BJ (cell line): ENCODE results near the gene BCL7C. TPM values are rescaled to one million over a fixed set of nuclear protein-coding genes. Genes with fewer than 3 reads are reported as not detected.

ENCODE experiments used
- CTCF ChIA-PET: fragments of 350-600 bp; formaldehyde crosslinking; extraction: SDS; loops from one replicate; lab custom pipeline; 2021; ENCODE audit warnings: antibody characterized with exemption, inconsistent platforms; lab: Yijun Ruan, JAX
- POLR2A ChIA-PET: fragments of 300-600 bp; sonication (Branson Sonifier 250); formaldehyde crosslinking; extraction: SDS; loops from one replicate; lab custom pipeline; 2021; ENCODE audit warnings: antibody characterized with exemption; lab: Charles Lee
- DNase-seq: peaks from one replicate; pipeline ENCODE4 v3.0.0-alpha.2; 2011; ENCODE audit warnings: low read depth
- H3K27me3 ChIP-seq: 2 replicates; pipeline ENCODE4 v1.6.0; 2011; ENCODE audit warnings: low read length; ENCODE audit not compliant: control insufficient read depth, insufficient read depth
- H3K36me3 ChIP-seq: 2 replicates; pipeline ENCODE4 v1.5.1; 2011; ENCODE audit warnings: low read length; ENCODE audit not compliant: control insufficient read depth, insufficient read depth
- H3K4me3 ChIP-seq: 2 replicates; pipeline ENCODE4 v1.5.1; 2011; ENCODE audit warnings: low read depth, mild to moderate bottlenecking, control low read depth, low read length
- CTCF ChIP-seq: IDR thresholded peaks from 2 replicates; pipeline ENCODE4 v1.5.1; 2011; ENCODE audit warnings: low read depth, mild to moderate bottlenecking, control low read depth, inconsistent platforms, low read length, moderate library complexity; ENCODE audit not compliant: insufficient read depth
- polyA plus RNA-seq: library from polyadenylated mRNA; depleted of rRNA; stranded (reverse); fragments of >200 nt; gene quantifications from 2 replicates; pipeline ENCODE4 v1.2.3, GENCODE V29; 2011

Gene BCL7C
- polyA plus RNA-seq, 1 experiment, result 27.4 TPM

- Histone ChIP-seq H3K27me3 (no peaks in the 10 kb centered on the region), H3K36me3 (peaks cover 10% of the 10 kb centered on the region), H3K4me3 (peak overlapping the region; percentile 79)
- CTCF ChIA-PET, result no interaction called here
- no peak for TF ChIP-seq CTCF
- POLR2A ChIA-PET, result no interaction called here
- DNase-seq, result peak; percentile 98
Measured at GRCh38 chr16:30922960-30923535, 29.2 kb upstream of the BCL7C start.

GRCh38 chr16:30922420-30922959 lies 28.6 kb upstream of the BCL7C start:
- ChIA-PET CTCF (interaction anchor here (0.8 to 1.0 kb wide), 4 partner anchors 13 to 83 kb away, joined by 3 to 6 read pairs (median 4); no protein-coding TSS in a partner anchor), POLR2A (interaction anchor here (0.6 kb wide), 1 partner anchor 14 kb away, joined by 11 read pairs; no protein-coding TSS in a partner anchor)
- peak; percentile 99 for DNase-seq
- Histone ChIP-seq H3K36me3 (peaks cover 8% of the 10 kb centered on the region), H3K4me3 (peak overlapping the region; percentile 57), H3K27me3 (no peaks in the 10 kb centered on the region)
- no peak for TF ChIP-seq CTCF

GRCh38 chr16:30921748-30922419 lies 28.0 kb upstream of the BCL7C start:
- CTCF ChIA-PET, result interaction anchor here (0.8 to 2.7 kb wide), 5 partner anchors 13 to 83 kb away, joined by 3 to 19 read pairs (median 4); no protein-coding TSS in a partner anchor
- no peak for DNase-seq
- POLR2A ChIA-PET, result interaction anchor here (0.6 kb wide), 1 partner anchor 13 kb away, joined by 11 read pairs; no protein-coding TSS in a partner anchor
- Histone ChIP-seq H3K36me3 (peaks cover 4% of the 10 kb centered on the region), H3K27me3 (no peaks in the 10 kb centered on the region), H3K4me3 (peak overlapping the region; percentile 57)
- peak; percentile 91 for TF ChIP-seq CTCF

- H3K4me3 ChIP-seq, result peak overlapping the region; percentile 57
- DNase-seq, result no peak
- no peak for TF ChIP-seq CTCF
- ChIA-PET POLR2A (no interaction called here), CTCF (interaction anchor here (1.3 to 2.7 kb wide), 2 partner anchors 63 to 77 kb away, joined by 3 to 19 read pairs; no protein-coding TSS in a partner anchor)
- H3K27me3 ChIP-seq, result no peaks in the 10 kb centered on the region
- peaks cover 3% of the 10 kb centered on the region for H3K36me3 ChIP-seq
Measured at GRCh38 chr16:30921459-30921747, 27.5 kb upstream of the BCL7C start.

- H3K27me3 ChIP-seq, result no peaks in the 10 kb centered on the region
- TF ChIP-seq CTCF, result no peak
- no peaks in the 10 kb centered on the region; the same call in 1 of the 2 replicates for H3K36me3 ChIP-seq
- DNase-seq, result no peak
- CTCF ChIA-PET, result interaction anchor here (1.3 to 2.7 kb wide), 2 partner anchors 63 to 76 kb away, joined by 3 to 19 read pairs; no protein-coding TSS in a partner anchor
- H3K4me3 ChIP-seq, result no peak overlapping the region
- POLR2A ChIA-PET, result no interaction called here
Measured at GRCh38 chr16:30920891-30921290, 27.0 kb upstream of the BCL7C start.
